MM.1S (cell line): ENCODE measurements around the gene ENDOU.

Experiments
- DNase-seq: peaks from one replicate; pipeline ENCODE4 v3.0.0-alpha.2; 2015
- H2AFZ ChIP-seq: fragments of 300-600 bp; sonication (generic); 2 replicates; pipeline ENCODE4 v1.6.0; 2016; ENCODE audit warnings: antibody characterized with exemption, low read length
- H3F3A ChIP-seq: fragments of 300-600 bp; sonication (generic); 2 replicates; pipeline ENCODE4 v1.6.1; 2016; ENCODE audit warnings: mild to moderate bottlenecking, antibody characterized with exemption, low read length, moderate library complexity, mixed read lengths; ENCODE audit not compliant: insufficient read depth
- H3K27ac ChIP-seq: fragments of 300-600 bp; sonication (generic); 2 replicates; pipeline ENCODE4 v1.5.1; 2016; ENCODE audit warnings: mild to moderate bottlenecking, low read length
- H3K27me3 ChIP-seq: fragments of 300-600 bp; sonication (generic); replicated peaks from 2 replicates; pipeline ENCODE4 v1.6.0; 2016; ENCODE audit warnings: low read length; ENCODE audit not compliant: insufficient read depth
- H3K36me3 ChIP-seq: fragments of 300-600 bp; sonication (generic); replicated peaks from 2 replicates; pipeline ENCODE4 v1.6.1; 2016; ENCODE audit warnings: mild to moderate bottlenecking, low read length, mixed read lengths; ENCODE audit not compliant: insufficient read depth
- H3K4me1 ChIP-seq: fragments of 300-600 bp; sonication (generic); 2 replicates; pipeline ENCODE4 v1.6.1; 2016; ENCODE audit warnings: low read length, mixed read lengths
- H3K4me2 ChIP-seq: fragments of 300-600 bp; sonication (generic); 2 replicates; pipeline ENCODE4 v1.6.0; 2016; ENCODE audit warnings: low read depth, low read length
- H3K4me3 ChIP-seq: fragments of 300-600 bp; sonication (generic); 2 replicates; pipeline ENCODE4 v1.5.1; 2016; ENCODE audit warnings: low read length, mixed read lengths
- H3K79me2 ChIP-seq: fragments of 300-600 bp; sonication (generic); 2 replicates; pipeline ENCODE4 v1.6.1; 2016; ENCODE audit warnings: mixed run types, low read length, mixed read lengths
- H3K9ac ChIP-seq: fragments of 300-600 bp; sonication (generic); 2 replicates; pipeline ENCODE4 v1.6.1; 2016; ENCODE audit warnings: low read length, mixed read lengths
- H3K9me2 ChIP-seq: fragments of 300-600 bp; sonication (generic); replicated peaks from 2 replicates; pipeline ENCODE4 v1.6.1; 2016; ENCODE audit warnings: mild to moderate bottlenecking, low read length, mixed read lengths; ENCODE audit not compliant: insufficient read depth
- H3K9me3 ChIP-seq: fragments of 300-600 bp; sonication (generic); replicated peaks from 2 replicates; pipeline ENCODE4 v1.6.1; 2016; ENCODE audit warnings: mild to moderate bottlenecking, low read length, mixed read lengths; ENCODE audit not compliant: insufficient read depth
- H4K20me1 ChIP-seq: fragments of 300-600 bp; sonication (generic); 2 replicates; pipeline ENCODE4 v1.6.1; 2016; ENCODE audit warnings: mild to moderate bottlenecking, low read length, moderate library complexity, mixed read lengths; ENCODE audit not compliant: insufficient read depth
- EZH2 ChIP-seq: fragments of 300-600 bp; sonication (generic); optimal IDR thresholded peaks from 2 replicates; pipeline ENCODE3; 2017; ENCODE audit warnings: low read depth, mild to moderate bottlenecking, antibody characterized with exemption, low read length, mixed read lengths
- EZH2phosphoT487 ChIP-seq: fragments of 300-600 bp; sonication (generic); IDR thresholded peaks from 2 replicates; pipeline ENCODE4 v1.6.1; 2018; ENCODE audit warnings: antibody characterized with exemption, low read length
- TF ChIP-seq, protein P1 (sequence below): fragments of 300-600 bp; sonication (generic); IDR thresholded peaks from 2 replicates; pipeline ENCODE4 v1.5.1; 2016; ENCODE audit warnings: antibody characterized with exemption, low read length, mixed read lengths

ENDOU gene

DNA sequence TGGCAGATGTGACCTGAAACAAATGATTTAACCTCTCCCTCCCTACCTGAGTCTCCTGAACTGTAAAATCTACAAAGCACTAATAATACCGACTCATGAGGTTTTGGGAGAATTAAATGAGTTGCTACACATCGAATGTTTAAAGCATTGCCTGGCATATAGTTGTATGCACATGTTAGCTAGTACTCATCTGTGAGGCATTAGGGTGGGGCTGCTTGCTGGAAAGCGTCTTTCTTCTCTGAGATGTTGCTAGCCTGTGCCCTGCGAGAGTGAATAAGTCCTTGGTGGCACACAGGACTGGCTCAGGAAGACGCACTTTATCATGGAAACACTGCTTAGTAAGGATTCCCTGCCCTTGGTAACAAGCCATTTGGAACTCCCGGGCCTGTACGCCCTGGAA, 27.3 kb upstream of the ENDOU start:
- no peak overlapping the region for H3K27ac ChIP-seq
- no peak overlapping the region for H3K9ac ChIP-seq
- H3K79me2 ChIP-seq, result no peaks in the 10 kb centered on the region
- H3K9me3 ChIP-seq, result no peaks in the 10 kb centered on the region
- H3K4me2 ChIP-seq, result no peak overlapping the region
- H3K9me2 ChIP-seq, result no peaks in the 10 kb centered on the region
- H3F3A ChIP-seq, result peaks cover 16% of the 10 kb centered on the region
- H2AFZ ChIP-seq, result no peak overlapping the region
- no peaks in the 10 kb centered on the region for H3K27me3 ChIP-seq
- TF ChIP-seq EZH2 (no peak), EZH2phosphoT487 (no peak)
- H3K4me1 ChIP-seq, result peaks cover 34% of the 10 kb centered on the region
- no peak overlapping the region for H3K4me3 ChIP-seq
- no peaks in the 10 kb centered on the region for H4K20me1 ChIP-seq
- no peak for DNase-seq
- H3K36me3 ChIP-seq, result no peaks in the 10 kb centered on the region

- Histone ChIP-seq H2AFZ (no peak overlapping the region), H3K9ac (no peak overlapping the region), H3K4me2 (no peak overlapping the region), H3K4me1 (peaks cover 38% of the 10 kb centered on the region), H4K20me1 (no peaks in the 10 kb centered on the region), H3K27ac (no peak overlapping the region), H3K27me3 (no peaks in the 10 kb centered on the region), H3K79me2 (no peaks in the 10 kb centered on the region), H3K9me2 (no peaks in the 10 kb centered on the region), H3K9me3 (no peaks in the 10 kb centered on the region), H3K36me3 (no peaks in the 10 kb centered on the region), H3K4me3 (no peak overlapping the region), H3F3A (peaks cover 16% of the 10 kb centered on the region)
- TF ChIP-seq EZH2phosphoT487 (no peak), EZH2 (no peak)
- TF ChIP-seq, protein P1, sequence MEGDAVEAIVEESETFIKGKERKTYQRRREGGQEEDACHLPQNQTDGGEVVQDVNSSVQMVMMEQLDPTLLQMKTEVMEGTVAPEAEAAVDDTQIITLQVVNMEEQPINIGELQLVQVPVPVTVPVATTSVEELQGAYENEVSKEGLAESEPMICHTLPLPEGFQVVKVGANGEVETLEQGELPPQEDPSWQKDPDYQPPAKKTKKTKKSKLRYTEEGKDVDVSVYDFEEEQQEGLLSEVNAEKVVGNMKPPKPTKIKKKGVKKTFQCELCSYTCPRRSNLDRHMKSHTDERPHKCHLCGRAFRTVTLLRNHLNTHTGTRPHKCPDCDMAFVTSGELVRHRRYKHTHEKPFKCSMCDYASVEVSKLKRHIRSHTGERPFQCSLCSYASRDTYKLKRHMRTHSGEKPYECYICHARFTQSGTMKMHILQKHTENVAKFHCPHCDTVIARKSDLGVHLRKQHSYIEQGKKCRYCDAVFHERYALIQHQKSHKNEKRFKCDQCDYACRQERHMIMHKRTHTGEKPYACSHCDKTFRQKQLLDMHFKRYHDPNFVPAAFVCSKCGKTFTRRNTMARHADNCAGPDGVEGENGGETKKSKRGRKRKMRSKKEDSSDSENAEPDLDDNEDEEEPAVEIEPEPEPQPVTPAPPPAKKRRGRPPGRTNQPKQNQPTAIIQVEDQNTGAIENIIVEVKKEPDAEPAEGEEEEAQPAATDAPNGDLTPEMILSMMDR, result no peak
- DNase-seq, result no peak
Observed at GRCh38 chr12:47752121-47752520, 26.8 kb upstream of the ENDOU start.

DNA sequence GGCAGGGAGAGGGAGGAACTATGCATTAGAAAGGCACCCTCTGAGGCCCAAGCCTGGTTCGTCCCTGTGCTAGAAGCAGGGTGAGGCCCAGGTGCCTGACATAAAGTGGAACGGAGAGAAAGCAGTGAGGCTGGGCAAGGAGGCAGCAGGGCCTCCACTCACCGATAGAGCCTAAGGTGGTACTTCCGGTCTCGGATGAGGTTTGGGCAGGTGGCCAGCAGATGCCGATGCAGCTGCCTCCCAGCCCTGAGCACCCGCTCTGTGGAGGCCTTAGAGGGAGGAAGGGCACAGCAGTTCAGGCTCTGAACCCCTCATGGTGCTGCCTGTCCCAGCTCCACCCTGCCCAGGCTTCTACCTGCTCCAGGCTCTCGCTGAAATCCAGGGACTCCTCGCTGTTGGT, 26.3 kb upstream of the ENDOU start:
- Histone ChIP-seq H2AFZ (no peak overlapping the region), H3K27me3 (no peaks in the 10 kb centered on the region), H3K4me3 (no peak overlapping the region), H3K9me2 (no peaks in the 10 kb centered on the region), H3K9me3 (no peaks in the 10 kb centered on the region), H3K9ac (no peak overlapping the region), H3K4me2 (no peak overlapping the region), H3K27ac (no peak overlapping the region), H3K36me3 (no peaks in the 10 kb centered on the region), H4K20me1 (no peaks in the 10 kb centered on the region), H3K4me1 (peaks cover 44% of the 10 kb centered on the region), H3F3A (peaks cover 16% of the 10 kb centered on the region), H3K79me2 (no peaks in the 10 kb centered on the region)
- no peak for DNase-seq
- TF ChIP-seq EZH2 (no peak), EZH2phosphoT487 (no peak)
- TF ChIP-seq, protein P1, result no peak

DNA sequence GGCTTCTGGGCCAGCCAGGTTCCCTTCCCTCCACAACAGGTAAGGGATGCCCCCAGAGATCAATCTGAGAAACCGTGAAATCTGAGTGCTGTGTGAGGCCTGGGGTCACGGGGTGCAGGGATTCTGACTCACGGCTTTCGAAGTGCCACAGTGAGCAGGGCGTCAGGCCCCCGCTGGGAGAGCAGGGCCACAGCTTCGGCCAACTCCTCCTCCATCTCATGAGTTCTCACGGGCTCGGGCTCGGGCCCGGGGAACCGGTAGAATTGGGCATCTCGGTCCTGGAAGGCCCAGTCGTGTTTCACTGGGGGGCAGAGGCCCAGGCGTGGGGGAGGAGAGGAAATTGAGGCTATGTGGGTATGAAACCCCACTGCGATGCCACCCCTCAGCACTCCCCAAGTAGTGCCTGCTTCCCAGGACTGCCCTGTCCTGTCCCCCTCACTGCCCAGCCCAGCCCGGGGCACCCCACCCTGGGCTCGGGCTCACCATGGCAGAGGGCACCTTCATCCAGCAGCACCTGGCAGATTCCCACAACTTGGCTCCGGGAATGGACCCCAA, 25.7 kb upstream of the ENDOU start:
- Histone ChIP-seq H3K4me3 (no peak overlapping the region), H3K27me3 (no peaks in the 10 kb centered on the region), H3K36me3 (no peaks in the 10 kb centered on the region), H3F3A (peaks cover 14% of the 10 kb centered on the region), H4K20me1 (no peaks in the 10 kb centered on the region), H3K9me3 (no peaks in the 10 kb centered on the region), H3K27ac (no peak overlapping the region), H3K4me1 (peaks cover 42% of the 10 kb centered on the region), H3K9me2 (no peaks in the 10 kb centered on the region), H3K79me2 (no peaks in the 10 kb centered on the region), H3K4me2 (no peak overlapping the region), H2AFZ (no peak overlapping the region), H3K9ac (no peak overlapping the region)
- DNase-seq, result no peak
- TF ChIP-seq EZH2 (no peak), EZH2phosphoT487 (no peak)
- TF ChIP-seq, protein P1, result no peak
